K562 (cell line): ENCODE data around the gene TMCC1. TPM values are rescaled to one million over a fixed set of nuclear protein-coding genes. Genes with fewer than 3 reads are reported as not detected.

Source experiments
- ATAC-seq: fragments of 200-7000 bp; cut with Tn5 transposase; 3 replicates; pipeline ENCODE4 v1.9.1; 2020; ENCODE audit warnings: moderate library complexity
- BruUV-seq: library from RNA; stranded (reverse); fragments of 400-500 nt; replicated peaks from 2 replicates; lab custom pipeline; 2021; lab: Mats Ljungman, UMichigan
- CTCF ChIA-PET: fragments of 300-600 bp; formaldehyde crosslinking; extraction: SDS; loops from one replicate; lab custom pipeline; 2021; ENCODE audit warnings: low intra/inter-chr PET ratio; lab: Yijun Ruan, JAX
- POLR2A ChIA-PET: fragments of 300-600, 350-650 bp; sonication (Branson Sonifier 250); formaldehyde crosslinking; extraction: SDS; loops from one replicate; lab custom pipeline; 2021; ENCODE audit warnings: antibody characterized with exemption, inconsistent platforms; lab: Yijun Ruan, JAX
- DNase-seq, 4 experiments: peaks; one replicate each; pipeline versions ENCODE4 v3.0.0 to v3.0.0-alpha.2; 2011 to 2018; ENCODE audit warnings: low spot score in 3 of 4, mixed read lengths in 3 of 4; ENCODE audit errors: extremely low read depth in 1 of 4
- FAIRE-seq: peaks from 2 replicates; lab custom pipeline; 2011; peaks lifted over from hg19 to GRCh38; lab: Jason Lieb, UNC
- H2AFZ ChIP-seq: 2 replicates; pipeline ENCODE4 v1.6.0; 2011; ENCODE audit warnings: low read depth, low read length, control low read depth, inconsistent platforms
- H3K27ac ChIP-seq: fragments of 200-600 bp; 3 replicates; pipeline ENCODE4 v1.8.0; 2011; ENCODE audit warnings: low read depth, mild to moderate bottlenecking, control low read depth, inconsistent platforms, low read length, moderate library complexity, mixed read lengths; ENCODE audit errors: extremely low read depth
- H3K27me3 ChIP-seq, 2 experiments: fragments of 300-600 bp in 1 of 2; 2 replicates in 1 of 2; 3 replicates in 1 of 2; pipeline versions ENCODE4 v1.6.0 to v1.8.0; 2011; ENCODE audit warnings: inconsistent platforms in 2 of 2, low read length in 2 of 2, mild to moderate bottlenecking in 1 of 2, mixed read lengths in 1 of 2, moderate library complexity in 1 of 2; ENCODE audit not compliant: control insufficient read depth in 2 of 2, insufficient read depth in 2 of 2
- H3K36me3 ChIP-seq: fragments of 300-600 bp; 3 replicates; pipeline ENCODE4 v1.8.0; 2011; ENCODE audit warnings: mild to moderate bottlenecking, low read length, inconsistent platforms; ENCODE audit not compliant: control insufficient read depth, insufficient read depth
- H3K4me1 ChIP-seq, 2 experiments: fragments of 200-600 bp in 1 of 2; replicated peaks in 1 of 2; 2 replicates in 1 of 2; 3 replicates in 1 of 2; pipeline versions ENCODE4 v1.5.1 to v1.8.0; 2011; ENCODE audit warnings: inconsistent platforms in 2 of 2, low read length in 2 of 2, mild to moderate bottlenecking in 1 of 2, mixed read lengths in 1 of 2, moderate library complexity in 1 of 2; ENCODE audit not compliant: control insufficient read depth in 2 of 2, insufficient read depth in 2 of 2
- H3K4me2 ChIP-seq: 2 replicates; pipeline ENCODE4 v1.6.1; 2011; ENCODE audit warnings: low read length, control low read depth, inconsistent platforms, mixed read lengths; ENCODE audit not compliant: insufficient read depth
- H3K4me3 ChIP-seq: fragments of 200-600 bp; sonication (generic), shearing (Covaris generic); 2 replicates; pipeline ENCODE4 v1.5.1; 2016; ENCODE audit warnings: control low read depth, inconsistent platforms
- H3K79me2 ChIP-seq: fragments of 200-600 bp; 3 replicates; pipeline ENCODE4 v1.8.0; 2011; ENCODE audit warnings: low read length, inconsistent platforms; ENCODE audit not compliant: control insufficient read depth, insufficient read depth
- H3K9ac ChIP-seq, 2 experiments: 2 replicates each; pipeline versions ENCODE4 v1.6.0 to v1.6.1; 2011; ENCODE audit warnings: low read depth in 2 of 2, low read length in 2 of 2, control low read depth in 1 of 2, inconsistent platforms in 1 of 2, mild to moderate bottlenecking in 1 of 2, mixed read lengths in 1 of 2; ENCODE audit not compliant: insufficient read depth in 1 of 2
- H3K9me1 ChIP-seq: one replicate; pipeline ENCODE4 v1.6.0; 2011; ENCODE audit warnings: inconsistent platforms, mild to moderate bottlenecking, low read length, moderate library complexity; ENCODE audit not compliant: control insufficient read depth, insufficient read depth
- H3K9me3 ChIP-seq: replicated peaks from 2 replicates; pipeline ENCODE4 v1.5.1; 2011; ENCODE audit warnings: low read depth, low read length, inconsistent platforms; ENCODE audit not compliant: control insufficient read depth, insufficient read depth
- H4K20me1 ChIP-seq: replicated peaks from 2 replicates; pipeline ENCODE4 v1.6.1; 2011; ENCODE audit warnings: low read length, inconsistent platforms, mixed read lengths; ENCODE audit not compliant: control insufficient read depth, insufficient read depth
- ARID2 ChIP-seq: fragments of 450-650 bp; IDR thresholded peaks from 2 replicates; pipeline ENCODE4 v1.6.1; 2017; ENCODE audit warnings: antibody characterized with exemption, mild to moderate bottlenecking
- CC2D1A ChIP-seq: fragments of 450-650 bp; IDR thresholded peaks from 2 replicates; pipeline ENCODE4 v1.6.1; 2017; ENCODE audit warnings: mild to moderate bottlenecking
- CXXC5 ChIP-seq: fragments of 250-450 bp; sonication (Bioruptor Pico); IDR thresholded peaks from 2 replicates; pipeline ENCODE4 v1.8.0; 2022; ENCODE audit warnings: inconsistent platforms, mild to moderate bottlenecking, moderate library complexity
- DMBX1 ChIP-seq: fragments of 250-450 bp; sonication (Bioruptor Pico); IDR thresholded peaks from 2 replicates; pipeline ENCODE4 v1.8.0; 2022; ENCODE audit warnings: inconsistent platforms, mild to moderate bottlenecking, moderate library complexity, borderline replicate concordance
- EP400 ChIP-seq: fragments of 450-650 bp; IDR thresholded peaks from 2 replicates; pipeline ENCODE4 v1.6.1; 2017; ENCODE audit warnings: antibody characterized with exemption, mild to moderate bottlenecking, moderate library complexity
- HDAC1 ChIP-seq, 2 experiments: fragments of 450-650 bp; IDR thresholded peaks; 2 replicates each; pipeline ENCODE4 v1.6.1; 2016 to 2017; ENCODE audit warnings: inconsistent platforms in 1 of 2, mild to moderate bottlenecking in 1 of 2, moderate library complexity in 1 of 2
- KAT8 ChIP-seq: fragments of 450-650 bp; IDR thresholded peaks from 2 replicates; pipeline ENCODE4 v1.6.1; 2016; ENCODE audit warnings: low read depth, mild to moderate bottlenecking
- LARP7 ChIP-seq: fragments of 450-650 bp; IDR thresholded peaks from 2 replicates; pipeline ENCODE4 v1.6.1; 2016
- MCM7 ChIP-seq, 2 experiments: fragments of 450-650 bp; IDR thresholded peaks; 2 replicates each; pipeline ENCODE4 v1.6.1; 2016 to 2018
- MED1 ChIP-seq: sonication (generic); formaldehyde crosslinking; IDR thresholded peaks from 2 replicates; pipeline ENCODE4 v1.8.1; 2023; ENCODE audit warnings: missing genetic modification reagents, borderline replicate concordance
- MLX ChIP-seq, 2 experiments: fragments of 450-650 bp in 1 of 2; sonication (generic) in 1 of 2; formaldehyde crosslinking; conservative IDR thresholded peaks; 2 replicates each; pipeline versions ENCODE4 v1.4.0 to v1.8.1; 2020 to 2022; ENCODE audit warnings: mild to moderate bottlenecking in 1 of 2, missing genetic modification reagents in 1 of 2
- PHF8 ChIP-seq: fragments of 200-600 bp; sonication (generic); IDR thresholded peaks from 2 replicates; pipeline ENCODE4 v1.6.1; 2012; ENCODE audit warnings: mixed run types, mild to moderate bottlenecking, inconsistent platforms, low read length, moderate library complexity, borderline replicate concordance
- PHTF2 ChIP-seq: fragments of 250-450 bp; sonication (Bioruptor Pico); IDR thresholded peaks from 2 replicates; pipeline ENCODE4 v1.5.0; 2021; ENCODE audit warnings: mild to moderate bottlenecking
- SMARCE1 ChIP-seq: fragments of 450-650 bp; IDR thresholded peaks from 2 replicates; pipeline ENCODE4 v1.7.1; 2016; ENCODE audit warnings: mild to moderate bottlenecking
- TAL1 ChIP-seq: fragments of 450-650 bp; IDR thresholded peaks from 2 replicates; pipeline ENCODE4 v1.6.1; 2016; ENCODE audit warnings: mild to moderate bottlenecking
- ZC3H8 ChIP-seq: fragments of 450-650 bp; IDR thresholded peaks from 2 replicates; pipeline ENCODE4 v1.6.1; 2017
- ZNF57 ChIP-seq: fragments of 450-650 bp; formaldehyde crosslinking; IDR thresholded peaks from 2 replicates; pipeline ENCODE4 v1.4.0; 2020; ENCODE audit warnings: mild to moderate bottlenecking, moderate library complexity
- WGBS: fragments of 100-300 bp; shearing (Covaris generic); methylation state at CpG from one replicate; pipeline ENCODE4 v1.1.6; 2016; ENCODE audit warnings: low coverage, mixed read lengths; ENCODE audit not compliant: insufficient coverage; ENCODE audit errors: missing lambda C conversion rate; 5-methylcytosine and 5-hydroxymethylcytosine counted together
- in situ Hi-C: fragments of 300-500 bp; cut with MboI; formaldehyde crosslinking; loops from 4 replicates; pipeline ENCODE4 v1.15.0; 2018; ENCODE audit warnings: inconsistent platforms, mixed read lengths
- intact Hi-C: fragments of 100-400 bp; cut with micrococcal nuclease; formaldehyde crosslinking; loops from 2 replicates; pipeline ENCODE4 v1.14.2; 2022
- polyA plus RNA-seq, 8 experiments: library from polyadenylated mRNA; depleted of rRNA in 4 of 8; stranded (reverse) in 5 of 8; unstranded in 3 of 8; fragments of >200 nt; fragmentation: Nextera tagmentation in 2 of 8; fragmentation: Illumina TruSeq in 1 of 8; extraction: Ambion mirVana in 2 of 8; extraction: Trizol in 1 of 8; gene quantifications; 2 replicates each; pipeline versions ENCODE4 v1.2.1 to v1.2.3, GENCODE V29; 2011 to 2014; ENCODE audit warnings: inconsistent platforms in 1 of 8, missing spikeins in 1 of 8
- total RNA-seq, 7 experiments: library from RNA; depleted of rRNA in 6 of 7; stranded (reverse); fragments of >200 nt in 6 of 7; fragmentation: Illumina TruSeq in 2 of 7; extraction: Trizol in 2 of 7; gene quantifications; 2 replicates each; pipeline versions ENCODE4 v1.2.1 to v1.2.3, GENCODE V29; 2011 to 2021; ENCODE audit warnings: low replicate concordance in 1 of 7
- TF ChIP-seq, protein P1 (sequence below): fragments of 450-650 bp; IDR thresholded peaks from 2 replicates; pipeline ENCODE4 v1.6.1; 2017; ENCODE audit warnings: antibody characterized with exemption
- TF ChIP-seq, protein P2 (sequence below): sonication (generic); formaldehyde crosslinking; IDR thresholded peaks from 2 replicates; pipeline ENCODE4 v1.8.0; 2023; ENCODE audit warnings: mild to moderate bottlenecking, missing genetic modification reagents

TMCC1 gene
- total and polyA plus RNA-seq, 9 of the 15 experiments (the other 6 are each of a cell fraction or from before 2014, with no cell fraction given) = 0.89 to 8.7 (median 4.0) TPM

GRCh38 chr3:129606636-129607390 is 286.7 kb downstream of the TMCC1 start, which contains the start of gene PLXND1:
PLXND1 (minus strand) TSS chr3:129606676; CDS start chr3:129606639, 37 bp downstream.
- Histone ChIP-seq H3K27ac (peak within 1 kb of the TSS; percentile 76), H3K27me3 (no peaks in the 10 kb centered on the region), H3K9me1 (no peaks in the 10 kb centered on the region), H3K9ac (peak within 1 kb of the TSS; percentile 46 to 92), H2AFZ (peak within 1 kb of the TSS; percentile 76), H3K36me3 (peaks cover 3% of the 10 kb centered on the region; the same call in 2 of the 3 replicates), H3K9me3 (no peaks in the 10 kb centered on the region), H3K4me2 (peak within 1 kb of the TSS; percentile 78), H3K4me1 (peaks cover 30 to 79% of the 10 kb centered on the region in 2 experiments; a peak in 4 of 5 replicates), H4K20me1 (peaks cover 16% of the 10 kb centered on the region; the same call in 1 of the 2 replicates), H3K4me3 (peak within 1 kb of the TSS; percentile 48), H3K79me2 (peaks cover 42% of the 10 kb centered on the region)
- in situ Hi-C loops (no loop called here), intact Hi-C loops (loop anchor here (10.0 kb wide), 1 partner anchor 222 kb away; no protein-coding TSS in a partner anchor)
- peak; percentile 73 for ATAC-seq
- no CpG with 5 or more reads among the region's 96 CpGs for WGBS
- CTCF ChIA-PET = no interaction called here
- BruUV-seq = no TSS peak
- POLR2A ChIA-PET = no interaction called here
- no peak for FAIRE-seq
- DNase-seq = peak; percentile 73 to 96 (median 92)
- TF ChIP-seq, protein P1, sequence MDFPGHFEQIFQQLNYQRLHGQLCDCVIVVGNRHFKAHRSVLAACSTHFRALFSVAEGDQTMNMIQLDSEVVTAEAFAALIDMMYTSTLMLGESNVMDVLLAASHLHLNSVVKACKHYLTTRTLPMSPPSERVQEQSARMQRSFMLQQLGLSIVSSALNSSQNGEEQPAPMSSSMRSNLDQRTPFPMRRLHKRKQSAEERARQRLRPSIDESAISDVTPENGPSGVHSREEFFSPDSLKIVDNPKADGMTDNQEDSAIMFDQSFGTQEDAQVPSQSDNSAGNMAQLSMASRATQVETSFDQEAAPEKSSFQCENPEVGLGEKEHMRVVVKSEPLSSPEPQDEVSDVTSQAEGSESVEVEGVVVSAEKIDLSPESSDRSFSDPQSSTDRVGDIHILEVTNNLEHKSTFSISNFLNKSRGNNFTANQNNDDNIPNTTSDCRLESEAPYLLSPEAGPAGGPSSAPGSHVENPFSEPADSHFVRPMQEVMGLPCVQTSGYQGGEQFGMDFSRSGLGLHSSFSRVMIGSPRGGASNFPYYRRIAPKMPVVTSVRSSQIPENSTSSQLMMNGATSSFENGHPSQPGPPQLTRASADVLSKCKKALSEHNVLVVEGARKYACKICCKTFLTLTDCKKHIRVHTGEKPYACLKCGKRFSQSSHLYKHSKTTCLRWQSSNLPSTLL = no peak
- TF ChIP-seq PHF8 = peak; percentile 37; the same call in 1 of the 2 replicates
- no peak for TF ChIP-seq EP400
- no peak; the same call in 1 of the 2 replicates for TF ChIP-seq LARP7
- 0 out of 2 replicates have a peak, but pooled peaks have one; percentile 25 for TF ChIP-seq ARID2
- TF ChIP-seq ZC3H8 = no peak
- no peak for TF ChIP-seq ZNF57 (CRISPR knock-in tag)
- TF ChIP-seq, protein P2, sequence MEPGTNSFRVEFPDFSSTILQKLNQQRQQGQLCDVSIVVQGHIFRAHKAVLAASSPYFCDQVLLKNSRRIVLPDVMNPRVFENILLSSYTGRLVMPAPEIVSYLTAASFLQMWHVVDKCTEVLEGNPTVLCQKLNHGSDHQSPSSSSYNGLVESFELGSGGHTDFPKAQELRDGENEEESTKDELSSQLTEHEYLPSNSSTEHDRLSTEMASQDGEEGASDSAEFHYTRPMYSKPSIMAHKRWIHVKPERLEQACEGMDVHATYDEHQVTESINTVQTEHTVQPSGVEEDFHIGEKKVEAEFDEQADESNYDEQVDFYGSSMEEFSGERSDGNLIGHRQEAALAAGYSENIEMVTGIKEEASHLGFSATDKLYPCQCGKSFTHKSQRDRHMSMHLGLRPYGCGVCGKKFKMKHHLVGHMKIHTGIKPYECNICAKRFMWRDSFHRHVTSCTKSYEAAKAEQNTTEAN (CRISPR knock-in tag) = no peak
- TF ChIP-seq HDAC1 (IDR thresholded peaks at IDR 0.05) = peak in 1 of 2 experiments; percentile 74; a peak in 2 of 4 replicates
- TF ChIP-seq TAL1 = no peak
- peak; percentile 65; the same call in 1 of the 2 replicates for TF ChIP-seq SMARCE1
- TF ChIP-seq CXXC5 (CRISPR knock-in tag) = peak; percentile 35
- no peak for TF ChIP-seq KAT8
- no peak for TF ChIP-seq DMBX1 (CRISPR knock-in tag)
- TF ChIP-seq CC2D1A = peak; percentile 31; the same call in 1 of the 2 replicates
- no peak for TF ChIP-seq MED1 (CRISPR knock-in tag)
- TF ChIP-seq MLX (CRISPR knock-in tag; conservative IDR thresholded peaks at IDR 0.05) = no peak
- TF ChIP-seq MCM7 (IDR thresholded peaks at IDR 0.05) = no peak
- TF ChIP-seq PHTF2 (CRISPR knock-in tag) = no peak
